Right lobe of liver (tissue), 6 donors: ENCODE data around the gene DIP2C. TPM values are rescaled to one million over a fixed set of nuclear protein-coding genes. Genes with fewer than 3 reads are reported as not detected.

Experiments
- ATAC-seq, 4 donors: fragments of 200-7000 bp; cut with Tn5 transposase; one replicate each; pipeline ENCODE4 v1.9.1; 2020; ENCODE audit warnings: mild to moderate bottlenecking in 4 of 4, moderate library complexity in 4 of 4
- DNase-seq, 3 donors: peaks; one replicate each; pipeline ENCODE4 v3.0.0-alpha.2; 2020
- H3K27ac ChIP-seq, 3 donors: fragments of 200-600 bp; one replicate each; pipeline ENCODE4 v1.8.0; 2022
- H3K27me3 ChIP-seq, 2 donors: fragments of 200-600 bp; one replicate each; pipeline ENCODE4 v1.8.0; 2022
- H3K36me3 ChIP-seq, 4 donors: fragments of 200-600 bp; sonication (generic) in 1 of 4; one replicate each; pipeline versions ENCODE4 v1.5.1 to v1.8.0; 2017 to 2022; ENCODE audit warnings: control low read depth in 1 of 4
- H3K4me1 ChIP-seq, 4 donors: fragments of 200-600 bp; sonication (generic) in 1 of 4; one replicate each; pipeline versions ENCODE4 v1.5.1 to v1.8.0; 2017 to 2022; ENCODE audit warnings: control low read depth in 1 of 4
- H3K4me3 ChIP-seq, 3 donors: fragments of 200-600 bp; one replicate each; pipeline ENCODE4 v1.8.0; 2022
- H3K9me3 ChIP-seq, 4 donors: fragments of 200-600 bp; sonication (generic) in 1 of 4; one replicate each; pipeline versions ENCODE4 v1.5.1 to v1.8.0; 2017 to 2022; ENCODE audit warnings: control low read depth in 1 of 4
- POLR2A ChIP-seq: fragments of 450-650 bp; IDR thresholded peaks from one replicate; pipeline ENCODE4 v1.6.1; 2017; ENCODE audit warnings: antibody characterized with exemption, mild to moderate bottlenecking
- WGBS: methylation state at CpG from one replicate; pipeline ENCODE4 v1.1.6; 2018; ENCODE audit warnings: low coverage, low lambda C conversion rate; ENCODE audit not compliant: insufficient coverage; ENCODE audit errors: missing lambda C conversion rate; 5-methylcytosine and 5-hydroxymethylcytosine counted together
- intact Hi-C, 2 donors: fragments of 100-400 bp; cut with DNase I; formaldehyde crosslinking; loops; one replicate each; pipeline versions ENCODE4 v1.11.2 to v1.14.1; 2022
- total RNA-seq, 6 experiments: library from RNA; depleted of rRNA in 2 of 6; stranded (reverse); fragments of >200 nt in 2 of 6; fragmentation: NEBNext Ultra II Directional in 3 of 6; extraction: Animal tissue kit (Norgen Biotek cat#: 25700) in 3 of 6; gene quantifications; one replicate each; pipeline versions ENCODE4 v1.1.0 to v1.2.4, GENCODE V29; 2016 to 2023
- TF ChIP-seq, protein P1 (sequence below), 4 donors: fragments of 200-600 bp in 3 of 4; fragments of 450-650 bp in 1 of 4; IDR thresholded peaks; one replicate each; pipeline versions ENCODE4 v1.5.1 to v1.8.0; 2016 to 2022; ENCODE audit warnings: antibody characterized with exemption in 4 of 4, mild to moderate bottlenecking in 2 of 4
- donor health status: DM: no; HTN: yes; CAD: no.
- donor health status: DM: no; HTN: no; CAD: no.
- donor health status: DM: no; HTN: no; CAD: no.
- donor health status: DM: no; HTN: yes; CAD: no.
- donor health status: DM: no; HTN: yes; CAD: no.

The DIP2C gene
- total RNA-seq, 6 experiments from 2014 or later, result 8.0 to 13.5 (median 11.7) TPM

DNA sequence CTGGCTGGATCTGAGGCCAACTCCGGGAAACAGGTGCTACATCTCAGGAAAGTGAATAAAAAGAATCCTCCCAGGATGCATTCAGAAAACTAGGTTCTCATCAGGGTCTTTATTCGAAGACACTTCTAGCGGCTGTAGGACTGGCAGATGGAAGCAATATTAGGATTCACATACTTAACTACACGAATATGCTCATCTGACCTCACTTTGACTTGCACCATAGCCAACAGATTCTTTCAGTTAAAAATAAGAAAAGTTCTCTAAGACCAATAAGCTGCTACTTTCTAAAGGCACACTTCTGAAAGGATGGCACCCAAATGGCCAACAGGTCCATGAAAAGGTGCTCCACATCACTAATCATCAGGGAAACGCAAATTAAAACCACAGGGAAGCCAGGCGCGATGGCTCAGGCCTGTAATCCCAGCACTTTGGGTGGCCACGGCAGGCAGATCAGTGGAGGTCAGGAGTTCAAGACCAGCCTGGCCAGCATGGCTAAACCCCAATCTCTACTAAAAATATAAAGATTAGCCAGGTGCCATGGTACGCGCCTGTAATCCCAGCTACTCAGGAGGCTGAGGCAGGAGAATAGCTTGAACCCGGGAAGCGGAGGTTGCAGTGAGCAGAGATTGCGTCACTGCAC, 296.2 kb downstream of the DIP2C start:
- no peaks in the 10 kb centered on the region for H3K36me3 ChIP-seq
- no peak overlapping the region for H3K27ac ChIP-seq
- TF ChIP-seq, protein P1, sequence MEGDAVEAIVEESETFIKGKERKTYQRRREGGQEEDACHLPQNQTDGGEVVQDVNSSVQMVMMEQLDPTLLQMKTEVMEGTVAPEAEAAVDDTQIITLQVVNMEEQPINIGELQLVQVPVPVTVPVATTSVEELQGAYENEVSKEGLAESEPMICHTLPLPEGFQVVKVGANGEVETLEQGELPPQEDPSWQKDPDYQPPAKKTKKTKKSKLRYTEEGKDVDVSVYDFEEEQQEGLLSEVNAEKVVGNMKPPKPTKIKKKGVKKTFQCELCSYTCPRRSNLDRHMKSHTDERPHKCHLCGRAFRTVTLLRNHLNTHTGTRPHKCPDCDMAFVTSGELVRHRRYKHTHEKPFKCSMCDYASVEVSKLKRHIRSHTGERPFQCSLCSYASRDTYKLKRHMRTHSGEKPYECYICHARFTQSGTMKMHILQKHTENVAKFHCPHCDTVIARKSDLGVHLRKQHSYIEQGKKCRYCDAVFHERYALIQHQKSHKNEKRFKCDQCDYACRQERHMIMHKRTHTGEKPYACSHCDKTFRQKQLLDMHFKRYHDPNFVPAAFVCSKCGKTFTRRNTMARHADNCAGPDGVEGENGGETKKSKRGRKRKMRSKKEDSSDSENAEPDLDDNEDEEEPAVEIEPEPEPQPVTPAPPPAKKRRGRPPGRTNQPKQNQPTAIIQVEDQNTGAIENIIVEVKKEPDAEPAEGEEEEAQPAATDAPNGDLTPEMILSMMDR (IDR thresholded peaks at IDR 0.05), result no peak
- TF ChIP-seq POLR2A, result no peak
- WGBS, result 95% methylated on average over 9 of the region's 13 CpGs
- no peak overlapping the region for H3K4me3 ChIP-seq
- H3K27me3 ChIP-seq, result no peaks in the 10 kb centered on the region
- no peaks in the 10 kb centered on the region for H3K4me1 ChIP-seq
- H3K9me3 ChIP-seq, result no peaks in the 10 kb centered on the region
- ATAC-seq (no peak), DNase-seq (no peak)
- intact Hi-C loops, result no loop called here

DNA sequence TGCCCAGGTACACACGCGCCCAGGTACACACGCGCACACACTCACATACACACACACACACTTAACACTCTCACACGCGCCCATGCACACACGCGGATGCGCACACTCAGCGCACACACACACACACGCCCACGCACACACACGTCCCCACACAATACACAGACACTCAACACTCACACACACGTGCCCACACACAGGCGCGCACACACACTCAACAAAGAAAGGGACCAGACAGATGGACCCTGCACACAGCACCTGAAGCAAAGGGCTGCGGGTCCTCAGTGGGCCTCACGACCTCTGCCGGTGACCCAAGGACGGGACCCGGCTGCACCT, 296.8 kb downstream of the DIP2C start:
- no peaks in the 10 kb centered on the region for H3K4me1 ChIP-seq
- ATAC-seq, result no peak
- no peaks in the 10 kb centered on the region for H3K9me3 ChIP-seq
- no peaks in the 10 kb centered on the region for H3K36me3 ChIP-seq
- DNase-seq, result no peak
- TF ChIP-seq, protein P1 (IDR thresholded peaks at IDR 0.05), result no peak
- TF ChIP-seq POLR2A, result no peak
- no peaks in the 10 kb centered on the region for H3K27me3 ChIP-seq
- H3K27ac ChIP-seq, result no peak overlapping the region
- H3K4me3 ChIP-seq, result no peak overlapping the region
- WGBS, result 86% methylated on average over 12 of the region's 21 CpGs
- intact Hi-C loops, result no loop called here

DNA sequence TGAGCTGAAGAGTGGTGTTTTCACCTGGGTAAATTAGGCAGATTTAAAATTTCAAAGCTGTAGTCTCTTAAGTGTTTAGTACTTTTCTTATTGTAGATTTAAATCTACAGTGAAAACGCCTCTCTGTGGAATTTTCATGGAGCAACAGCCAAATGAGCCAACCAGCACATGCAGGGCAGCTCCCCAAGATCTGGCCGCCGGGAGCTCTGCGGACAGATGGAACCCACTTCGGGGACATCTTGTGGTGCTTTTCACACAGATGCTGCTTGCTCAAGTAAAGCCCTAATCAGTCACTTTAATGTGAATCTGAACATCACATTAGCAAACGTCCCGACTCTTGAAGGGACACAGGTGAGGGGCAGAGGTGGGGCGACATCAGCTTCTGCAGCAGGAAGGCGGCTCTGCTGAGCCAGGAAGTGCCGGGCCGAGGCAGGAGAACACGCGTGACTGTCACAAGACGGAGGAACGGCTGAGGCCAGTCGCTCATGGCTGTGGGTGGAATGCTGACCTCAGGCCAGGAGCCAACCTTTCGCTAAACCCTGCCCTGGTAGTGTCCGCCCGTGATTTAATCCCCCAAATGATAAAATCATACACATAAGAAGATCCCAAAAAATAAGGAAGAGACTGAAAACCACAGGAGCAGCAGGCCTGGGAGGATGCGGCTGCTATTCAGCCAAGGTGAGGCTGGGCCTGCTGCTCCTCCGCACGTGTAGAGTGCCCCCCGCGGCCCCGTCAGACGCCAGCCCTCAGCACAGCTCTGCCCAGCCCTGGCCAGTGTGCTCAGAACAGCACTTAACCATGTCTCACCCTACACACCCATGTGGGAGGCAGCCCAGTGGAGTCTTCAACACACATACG, 297.4 kb downstream of the DIP2C start:
- 95% methylated on average over 15 of the region's 27 CpGs for WGBS
- no peaks in the 10 kb centered on the region for H3K27me3 ChIP-seq
- no peaks in the 10 kb centered on the region for H3K9me3 ChIP-seq
- no peaks in the 10 kb centered on the region for H3K4me1 ChIP-seq
- no peak overlapping the region for H3K27ac ChIP-seq
- TF ChIP-seq POLR2A, result no peak
- TF ChIP-seq, protein P1 (IDR thresholded peaks at IDR 0.05), result no peak
- intact Hi-C loops, result no loop called here
- DNase-seq (no peak), ATAC-seq (no peak)
- H3K36me3 ChIP-seq, result no peaks in the 10 kb centered on the region
- no peak overlapping the region for H3K4me3 ChIP-seq

DNA sequence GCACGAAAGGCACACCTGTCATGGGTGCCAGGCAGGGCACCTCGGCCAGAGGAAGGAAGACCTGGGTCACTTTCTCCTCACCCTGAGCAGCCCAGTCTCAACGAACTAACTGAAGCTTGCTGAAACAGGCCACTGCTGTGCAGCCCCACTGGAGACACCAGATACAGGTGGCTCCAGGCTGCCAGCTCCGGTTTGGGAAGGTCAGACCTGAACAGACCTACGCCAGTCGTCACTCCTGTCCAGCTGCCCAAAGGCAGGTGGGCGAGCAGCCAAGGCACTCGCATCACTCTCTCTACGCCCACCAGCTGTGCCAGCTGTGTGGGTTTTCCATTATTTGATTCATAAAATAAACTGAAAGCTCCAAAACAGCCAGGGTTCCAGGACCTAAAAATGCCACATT, 298.2 kb downstream of the DIP2C start:
- no peaks in the 10 kb centered on the region for H3K4me1 ChIP-seq
- H3K36me3 ChIP-seq, result no peaks in the 10 kb centered on the region
- no peak overlapping the region for H3K27ac ChIP-seq
- no peaks in the 10 kb centered on the region for H3K27me3 ChIP-seq
- intact Hi-C loops, result no loop called here
- TF ChIP-seq, protein P1 (IDR thresholded peaks at IDR 0.05), result no peak
- no peak for TF ChIP-seq POLR2A
- WGBS, result no CpG with 5 or more reads among the region's 9 CpGs
- H3K9me3 ChIP-seq, result no peaks in the 10 kb centered on the region
- no peak for DNase-seq
- no peak for ATAC-seq
- H3K4me3 ChIP-seq, result no peak overlapping the region
